ENCODE measurements around the gene NABP2. TPM values are rescaled to one million over a fixed set of nuclear protein-coding genes. Genes with fewer than 3 reads are reported as not detected.

NABP2 gene
- total RNA-seq, 1 experiment from 2014 or later, result 67.5 TPM

- Histone ChIP-seq H3K9me3 (ENCODE audit: low read depth, low read length, poor library complexity, severe bottlenecking) (no peaks in the 10 kb centered on the region), H3K4me1 (ENCODE audit: insufficient read depth, low read length, poor library complexity, severe bottlenecking) (no peaks in the 10 kb centered on the region)
- TF ChIP-seq EZH2 (IDR thresholded peaks at IDR 0.05; ENCODE audit: borderline replicate concordance, low read depth, low read length, poor library complexity, severe bottlenecking) (no peak), CTCF (conservative IDR thresholded peaks at IDR 0.05; ENCODE audit: low read depth, low read length) (no peak)
Observed at GRCh38 chr12:56229916-56230431, 5.8 kb downstream of the NABP2 start, which contains the start of gene SLC39A5. Gene SLC39A5, plus strand, starts transcription at chr12:56230051. Its CDS starts 1,224 bp downstream, at chr12:56231275.

GRCh38 chr12:56230432-56231183, 6.5 kb downstream of the NABP2 start:
- Histone ChIP-seq H3K4me1 (ENCODE audit: insufficient read depth, low read length, poor library complexity, severe bottlenecking) (no peaks in the 10 kb centered on the region), H3K9me3 (ENCODE audit: low read depth, low read length, poor library complexity, severe bottlenecking) (no peaks in the 10 kb centered on the region), H3K36me3 (ENCODE audit: insufficient read depth, low read length, poor library complexity, severe bottlenecking) (no peaks in the 10 kb centered on the region), H3K27ac (ENCODE audit: low read depth, low read length, poor library complexity, severe bottlenecking) (no peak overlapping the region), H3K27me3 (replicated peaks; ENCODE audit: insufficient read depth, low read depth, low read length, poor library complexity) (no peaks in the 10 kb centered on the region), H3K4me3 (ENCODE audit: low read depth, low read length, poor library complexity, severe bottlenecking) (no peak overlapping the region)
- ChIA-PET POLR2A (ENCODE audit: low non-redundant PET) (no interaction called here), CTCF (no interaction called here)
- DNase-seq (ENCODE audit: low spot score), result no peak
- intact Hi-C loops (cut with micrococcal nuclease; ENCODE audit: unreplicated experiment), result no loop called here
- no peak for TF ChIP-seq EZH2 (IDR thresholded peaks at IDR 0.05; ENCODE audit: borderline replicate concordance, low read depth, low read length, poor library complexity, severe bottlenecking)
- TF ChIP-seq CTCF (conservative IDR thresholded peaks at IDR 0.05; ENCODE audit: low read depth, low read length), result no peak
- no TSS peak for BruUV-seq (replicated peaks)

More at GRCh38 chr12:56229916-56230431, 5.8 kb downstream of the NABP2 start, which contains the start of gene SLC39A5:
- Histone ChIP-seq H3K4me3 (ENCODE audit: low read depth, low read length, poor library complexity, severe bottlenecking) (no peak within 1 kb of the TSS), H3K27me3 (replicated peaks; ENCODE audit: insufficient read depth, low read depth, low read length, poor library complexity) (no peaks in the 10 kb centered on the region), H3K27ac (ENCODE audit: low read depth, low read length, poor library complexity, severe bottlenecking) (no peak within 1 kb of the TSS), H3K36me3 (ENCODE audit: insufficient read depth, low read length, poor library complexity, severe bottlenecking) (no peaks in the 10 kb centered on the region)
- CTCF ChIA-PET, result no interaction called here
- intact Hi-C loops (cut with micrococcal nuclease; ENCODE audit: unreplicated experiment), result no loop called here
- DNase-seq (ENCODE audit: low spot score), result no peak
- POLR2A ChIA-PET (ENCODE audit: low non-redundant PET), result no interaction called here
- BruUV-seq (replicated peaks), result no TSS peak

GRCh38 chr12:56231184-56231582, 7.0 kb downstream of the NABP2 start:
- H3K27ac ChIP-seq (ENCODE audit: low read depth, low read length, poor library complexity, severe bottlenecking), result no peak overlapping the region
- no peaks in the 10 kb centered on the region for H3K27me3 ChIP-seq (replicated peaks; ENCODE audit: insufficient read depth, low read depth, low read length, poor library complexity)
- intact Hi-C loops (cut with micrococcal nuclease; ENCODE audit: unreplicated experiment), result no loop called here
- TF ChIP-seq CTCF (conservative IDR thresholded peaks at IDR 0.05; ENCODE audit: low read depth, low read length) (no peak), EZH2 (IDR thresholded peaks at IDR 0.05; ENCODE audit: borderline replicate concordance, low read depth, low read length, poor library complexity, severe bottlenecking) (no peak)
- DNase-seq (ENCODE audit: low spot score), result no peak
- ChIA-PET CTCF (interaction anchor here (0.6 kb wide), 1 partner anchor 323 kb away, joined by 7 read pairs; no protein-coding TSS in a partner anchor), POLR2A (ENCODE audit: low non-redundant PET) (no interaction called here)
- BruUV-seq (replicated peaks), result no TSS peak
- no peaks in the 10 kb centered on the region for H3K36me3 ChIP-seq (ENCODE audit: insufficient read depth, low read length, poor library complexity, severe bottlenecking)
- H3K4me3 ChIP-seq (ENCODE audit: low read depth, low read length, poor library complexity, severe bottlenecking), result no peak overlapping the region
- no peaks in the 10 kb centered on the region for H3K9me3 ChIP-seq (ENCODE audit: low read depth, low read length, poor library complexity, severe bottlenecking)
- no peaks in the 10 kb centered on the region for H3K4me1 ChIP-seq (ENCODE audit: insufficient read depth, low read length, poor library complexity, severe bottlenecking)

All from A673 (cell line).